Activated CD4-positive, alpha-beta T cell treated with anti-CD3 and anti-CD28 coated beads, Interleukin-2, Interleukin-6, amounts not matched to agents 100 ng/mL and 50 ng/mL, durations not matched to agents 16 hours and 8 hours (primary cell): ENCODE measurements around the gene DNAH17.
A peak's percentile ranks its signal among the peaks of the same experiment; 100 is the strongest.

ENCODE experiments used
- DNase-seq: peaks from one replicate; pipeline ENCODE4 v3.0.0-alpha.2; 2020

The DNAH17 gene

DNA sequence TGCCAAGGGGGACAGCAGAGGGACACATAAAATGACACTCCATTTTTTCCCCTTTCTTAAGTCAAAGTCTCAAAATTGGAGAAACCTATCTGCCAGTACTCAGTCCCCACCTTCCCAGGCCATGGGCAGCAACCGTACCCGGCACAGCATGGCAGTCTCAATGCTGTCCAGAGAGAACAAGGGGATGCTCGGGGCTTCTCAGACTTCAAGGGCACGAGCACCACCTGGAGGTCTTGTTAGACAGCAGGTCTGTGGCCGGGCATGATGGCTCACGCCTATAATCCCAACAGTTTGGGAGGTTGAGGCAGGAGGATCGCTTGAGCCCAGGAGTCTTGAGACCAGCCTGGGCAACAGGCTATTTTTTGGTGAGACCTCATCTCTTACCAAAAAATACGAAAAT, 3.2 kb downstream of the DNAH17 start:
- DNase-seq = no peak

DNA sequence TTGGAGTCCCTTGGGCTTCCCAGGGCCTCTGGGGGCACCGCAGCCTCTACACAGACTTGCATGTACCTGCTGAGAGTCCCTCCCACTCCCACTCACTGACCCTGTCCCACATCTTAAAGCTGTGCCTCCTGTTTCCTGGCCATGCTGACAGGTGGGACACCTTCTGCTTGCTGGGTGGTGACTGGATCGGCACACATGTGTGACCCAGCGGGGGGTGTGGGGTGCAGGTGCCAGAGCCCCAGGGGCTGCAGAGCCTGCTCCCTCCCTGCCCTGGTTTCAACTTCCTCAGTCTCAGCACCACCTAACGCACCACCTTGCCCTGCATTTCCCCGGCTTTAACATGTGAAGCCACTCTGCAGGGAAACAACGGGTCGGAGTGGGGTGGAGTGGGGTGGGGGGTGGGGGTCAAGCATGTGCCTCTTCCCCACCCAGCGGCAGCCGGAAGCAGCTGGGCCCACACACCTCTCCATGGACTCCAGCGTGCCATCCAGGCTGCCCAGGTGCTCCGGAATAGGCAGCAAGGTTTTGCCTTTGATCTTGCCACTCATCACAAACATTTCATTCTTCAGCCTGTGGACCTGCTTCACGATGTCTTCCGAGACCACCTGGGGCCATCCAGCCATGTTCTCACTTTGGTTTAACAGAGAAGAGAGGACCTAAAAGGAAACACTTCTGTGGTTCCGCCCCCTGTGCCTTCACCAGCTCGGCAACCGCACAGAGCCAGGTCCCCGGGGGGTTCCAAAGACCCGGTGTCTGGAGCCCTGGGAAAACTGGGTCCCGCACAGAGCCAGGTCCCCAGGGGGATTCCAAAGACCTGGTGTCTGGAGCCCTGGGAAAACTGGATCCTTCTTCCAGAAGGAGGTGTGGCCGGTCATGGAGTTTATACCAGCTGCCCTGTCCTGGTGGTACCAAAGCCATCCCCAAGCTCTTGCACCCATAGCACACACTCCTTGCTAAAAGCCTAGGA, 4.7 kb downstream of the DNAH17 start:
- DNase-seq = no peak

DNA sequence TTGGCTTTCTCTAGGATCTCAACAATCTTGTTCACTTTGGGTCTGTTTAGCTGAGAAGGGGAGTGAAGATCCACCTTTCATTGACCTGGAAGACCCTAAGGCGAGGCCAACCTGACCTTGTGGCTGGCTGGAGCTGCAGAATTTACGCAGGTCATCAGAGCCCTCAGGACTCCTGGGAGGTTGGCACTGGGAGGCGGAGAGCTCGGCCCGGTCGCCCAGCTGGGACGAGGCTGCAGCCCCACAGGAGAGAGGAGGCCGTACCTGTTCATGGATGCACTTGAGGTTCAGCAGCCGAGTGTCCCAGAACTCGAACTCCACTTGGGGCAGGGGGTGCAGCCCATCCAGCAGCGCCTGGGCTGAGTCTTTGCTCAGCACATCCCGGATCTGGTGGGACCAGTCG, 5.9 kb downstream of the DNAH17 start:
- no peak for DNase-seq

DNA sequence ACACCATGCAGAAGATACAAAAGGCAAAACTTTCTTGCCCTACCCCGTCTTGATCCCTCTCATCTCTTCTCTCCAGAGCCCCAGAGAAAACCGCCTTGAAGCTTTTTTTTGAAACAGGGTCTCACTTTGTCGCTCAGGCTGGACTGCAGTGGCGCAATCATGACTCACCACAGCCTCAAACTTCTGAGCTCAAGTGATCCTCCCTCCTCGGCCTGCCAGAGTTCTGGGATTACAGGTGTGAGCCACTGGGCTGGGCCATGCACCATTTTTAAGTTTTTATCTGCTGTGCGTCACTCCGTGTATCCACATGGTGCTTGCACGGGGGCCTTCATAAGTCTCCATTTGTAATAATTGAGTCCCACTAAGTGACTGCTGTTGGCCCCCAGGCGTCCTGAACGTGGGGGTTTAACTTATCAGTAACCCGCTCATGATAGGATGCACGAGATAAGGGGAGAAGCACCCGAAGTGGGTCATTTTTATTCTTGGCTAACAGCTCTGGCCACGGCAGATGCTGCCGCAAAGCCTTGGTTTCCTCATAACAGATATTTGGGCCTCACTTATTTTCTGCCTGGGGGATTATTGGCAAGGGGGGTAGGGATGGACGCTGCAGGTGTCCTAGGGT, 8.6 kb downstream of the DNAH17 start:
- no peak for DNase-seq

DNA sequence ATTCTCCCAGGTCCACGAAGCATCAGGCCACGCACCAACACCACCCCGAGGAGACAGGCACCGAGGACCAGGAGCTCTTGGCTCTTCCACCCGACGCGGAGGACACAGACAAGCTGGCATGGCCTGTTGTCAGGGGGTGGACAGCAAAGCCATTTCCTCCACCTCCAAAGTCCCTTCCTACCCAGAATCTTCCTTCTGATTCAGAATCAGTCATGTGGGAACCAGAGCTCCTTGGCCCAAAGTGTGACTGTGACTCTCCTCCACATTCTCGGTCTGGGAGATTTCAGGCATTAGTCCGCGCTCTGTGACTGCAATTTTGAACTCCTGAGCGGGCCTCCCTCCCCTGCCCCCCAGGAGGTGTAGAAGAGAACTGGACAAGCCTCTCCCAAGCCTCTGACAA, 9.2 kb downstream of the DNAH17 start:
- no peak for DNase-seq

DNA sequence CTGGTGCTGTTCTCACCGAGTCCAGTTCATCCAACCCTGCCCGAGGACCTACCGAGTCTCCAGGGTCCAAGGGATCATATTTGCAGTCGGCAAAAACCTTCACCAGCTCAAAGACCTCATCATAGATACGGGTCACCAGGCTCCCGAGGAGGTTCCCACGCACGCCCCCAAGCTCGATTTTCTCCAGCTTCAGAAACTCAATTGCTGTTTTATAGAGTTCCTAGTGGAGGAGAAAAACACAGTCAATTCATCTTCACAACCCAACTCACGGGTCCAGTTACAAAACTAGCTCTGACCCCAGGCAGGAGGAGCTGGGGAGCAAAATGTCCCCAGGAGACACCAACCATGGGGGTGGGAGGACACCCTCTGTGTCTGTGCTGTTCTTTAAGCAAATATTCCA, 10.2 kb downstream of the DNAH17 start:
- DNase-seq = no peak

DNA sequence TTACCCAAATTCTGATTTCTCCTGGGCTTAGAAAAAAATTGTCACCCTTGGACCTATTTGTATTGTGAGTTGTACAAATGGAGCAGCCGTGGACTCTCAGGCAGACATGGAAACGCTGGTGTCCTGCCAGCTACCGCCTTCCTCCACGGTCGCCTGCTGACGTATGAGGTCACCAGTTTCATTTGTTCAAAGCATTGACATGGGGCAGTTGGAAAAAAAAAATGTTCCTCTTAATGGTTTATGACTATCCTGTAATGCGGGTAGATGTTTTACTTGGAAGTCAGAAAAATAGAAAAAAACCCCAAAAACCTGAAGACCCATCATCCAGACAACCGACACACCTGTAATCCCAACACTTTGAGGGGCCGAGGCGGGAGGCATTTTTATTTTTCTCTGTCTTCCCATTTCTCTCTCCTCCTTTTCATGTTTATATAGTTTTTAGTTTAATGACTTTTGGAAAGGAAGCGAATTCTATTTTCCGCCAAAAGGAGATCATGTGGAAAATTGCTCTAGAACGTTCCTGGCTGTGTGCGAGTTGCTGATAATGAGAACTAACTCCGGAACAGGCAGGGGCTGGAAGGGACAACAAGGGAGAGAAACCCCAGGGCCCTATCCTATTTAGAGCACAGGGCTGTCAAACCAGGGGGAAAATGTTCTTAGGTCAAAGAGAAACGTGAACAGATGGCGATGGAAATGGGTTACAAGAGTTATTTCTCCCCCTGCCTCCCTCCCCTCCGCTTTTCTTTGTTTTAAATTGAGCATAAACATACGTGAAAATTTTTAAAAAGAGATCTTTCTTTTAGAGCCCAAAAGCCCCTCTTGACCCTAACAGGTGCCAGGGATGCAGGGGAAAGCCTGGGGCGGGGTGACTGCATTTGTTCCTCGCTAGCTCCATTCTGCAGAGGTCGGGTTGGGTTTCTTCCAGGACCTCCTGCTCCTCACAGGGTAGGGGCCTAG, 13.7 kb downstream of the DNAH17 start:
- DNase-seq = no peak

DNA sequence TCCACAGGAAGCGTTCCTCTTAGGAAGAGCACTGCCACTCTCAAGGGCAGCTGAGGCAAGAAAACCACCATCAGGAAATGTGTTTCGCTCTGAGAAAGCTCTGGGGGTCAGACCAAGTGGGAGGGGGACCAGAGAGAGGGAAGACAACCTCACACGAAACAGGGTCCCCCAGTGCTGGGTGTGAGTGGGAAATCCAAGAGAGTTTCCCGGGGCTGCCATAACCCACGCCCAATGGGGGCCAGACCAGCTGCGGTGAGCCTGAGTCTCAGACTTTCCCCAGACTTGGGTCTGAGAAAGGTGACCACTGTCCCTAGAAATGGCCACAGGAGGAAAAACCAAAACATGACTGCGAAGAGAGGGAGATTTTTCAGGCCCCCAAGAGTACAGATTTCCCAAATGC, 14.5 kb downstream of the DNAH17 start:
- DNase-seq = no peak

DNA sequence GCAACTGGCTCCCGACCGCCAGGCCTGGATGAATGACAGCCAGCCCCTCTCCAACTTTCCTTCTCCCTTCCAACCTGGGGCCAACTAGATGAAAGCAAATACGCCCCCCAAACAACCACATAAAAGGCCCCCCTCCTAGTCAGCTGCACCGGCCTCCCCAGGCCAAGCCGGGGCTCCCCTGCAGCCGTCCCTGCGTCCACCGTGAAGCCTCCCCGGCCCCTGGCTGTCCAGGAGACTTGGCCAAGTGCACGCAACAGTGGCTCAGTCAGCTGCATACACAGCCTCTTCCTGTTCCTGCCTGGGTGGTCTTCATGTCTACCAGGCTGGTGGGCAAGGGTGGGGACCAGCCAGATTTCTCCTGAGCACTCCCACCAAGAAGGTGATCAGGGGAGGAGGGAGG, 16.0 kb downstream of the DNAH17 start:
- no peak for DNase-seq

DNA sequence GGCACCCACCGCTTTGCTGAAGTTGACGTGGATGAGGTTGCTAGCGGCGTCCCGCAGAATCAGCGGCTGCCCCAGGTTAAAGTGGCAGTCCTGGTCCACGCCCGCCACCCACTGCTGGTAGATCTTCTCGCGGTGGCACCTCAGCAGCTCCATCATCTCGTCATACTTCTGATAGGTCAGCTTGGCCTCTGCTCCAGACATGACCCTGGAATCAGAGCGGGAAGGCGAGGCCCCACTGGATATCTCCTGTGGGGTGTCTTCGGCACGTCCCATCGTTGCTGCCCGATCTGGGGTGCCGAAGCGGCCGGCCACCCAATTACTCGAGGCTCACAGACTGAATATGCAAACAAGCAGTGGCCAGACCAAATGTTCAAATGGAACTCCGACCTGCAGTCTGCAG, 16.5 kb downstream of the DNAH17 start:
- no peak for DNase-seq

DNA sequence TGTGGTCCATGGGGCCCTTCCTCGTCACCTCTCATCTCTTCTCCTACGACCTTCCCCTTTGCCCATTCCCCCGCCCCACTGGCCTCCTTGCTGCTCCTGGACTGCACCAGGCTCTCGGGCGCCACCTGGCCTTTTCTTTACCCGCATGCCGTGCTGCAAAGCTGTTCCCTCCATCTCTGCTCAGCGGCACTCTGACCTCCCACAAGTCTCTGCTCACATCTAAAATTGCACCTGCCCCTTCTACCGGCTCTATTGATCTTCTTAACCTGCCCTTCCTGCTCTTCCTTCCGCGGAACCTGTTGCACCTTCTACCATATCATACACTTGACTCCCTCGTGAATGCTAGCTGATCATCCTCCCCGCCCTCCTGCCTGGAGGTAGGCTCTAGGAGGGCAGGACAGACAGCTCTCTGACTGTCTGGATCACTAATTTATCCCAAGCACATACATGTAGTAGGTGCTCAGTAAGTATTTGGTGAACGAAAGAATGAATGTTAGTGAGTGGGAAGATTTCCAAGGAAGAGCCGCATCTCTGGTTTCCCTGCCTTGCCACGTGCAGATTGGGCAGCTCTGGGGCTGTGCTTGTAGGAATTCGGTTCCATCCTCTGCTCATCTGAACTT, 17.3 kb downstream of the DNAH17 start:
- DNase-seq = peak; percentile 23

DNA sequence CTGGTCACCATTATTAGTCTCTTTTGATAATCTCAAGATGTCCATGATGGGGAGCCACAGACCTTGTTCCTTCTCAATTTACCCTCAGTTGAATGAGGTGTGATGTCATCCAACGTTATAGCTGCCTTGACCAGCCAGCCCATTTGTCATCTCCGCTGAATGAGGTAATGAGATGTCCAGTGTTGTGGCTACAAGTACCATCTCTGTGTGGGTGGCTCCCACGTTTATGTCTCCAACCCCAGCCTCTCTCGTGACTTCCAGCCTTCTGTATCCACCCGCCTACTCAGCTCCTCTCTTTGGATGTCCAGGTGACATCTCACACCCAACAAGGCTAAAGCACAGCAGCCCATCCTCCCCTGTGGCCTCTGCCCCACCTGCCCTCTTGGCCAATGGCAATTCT, 18.2 kb downstream of the DNAH17 start:
- DNase-seq = no peak

DNA sequence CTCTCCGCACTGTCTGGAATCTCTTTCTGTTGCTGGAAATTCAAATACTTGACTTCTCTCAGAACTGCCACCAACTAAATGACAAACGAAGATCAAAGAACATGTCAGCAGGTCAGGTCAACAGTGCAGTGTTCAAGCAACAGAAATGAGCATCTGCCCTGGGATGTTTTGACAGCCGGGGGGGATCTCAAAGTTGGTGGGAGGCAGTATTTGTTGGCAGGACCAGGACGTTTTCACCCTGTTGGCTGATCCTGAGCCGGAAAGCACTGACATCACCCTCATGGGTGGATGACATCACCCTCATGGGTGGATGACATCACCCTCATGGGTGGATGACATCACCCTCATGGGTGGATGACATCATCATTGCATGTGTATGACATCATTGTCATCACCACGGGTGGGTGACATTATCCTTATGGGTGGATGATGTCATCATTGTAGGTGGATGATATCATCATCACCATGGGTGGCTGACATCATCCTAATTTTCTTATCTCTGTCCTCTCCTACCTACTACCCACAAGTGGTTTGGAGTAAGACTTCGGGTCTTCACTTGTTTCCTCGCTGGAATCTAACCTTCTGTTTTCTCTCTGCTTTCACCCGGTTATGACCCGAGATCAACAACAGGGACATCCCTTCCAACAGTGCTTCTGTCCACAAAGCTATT, 18.9 kb downstream of the DNAH17 start:
- peak; percentile 35 for DNase-seq

DNA sequence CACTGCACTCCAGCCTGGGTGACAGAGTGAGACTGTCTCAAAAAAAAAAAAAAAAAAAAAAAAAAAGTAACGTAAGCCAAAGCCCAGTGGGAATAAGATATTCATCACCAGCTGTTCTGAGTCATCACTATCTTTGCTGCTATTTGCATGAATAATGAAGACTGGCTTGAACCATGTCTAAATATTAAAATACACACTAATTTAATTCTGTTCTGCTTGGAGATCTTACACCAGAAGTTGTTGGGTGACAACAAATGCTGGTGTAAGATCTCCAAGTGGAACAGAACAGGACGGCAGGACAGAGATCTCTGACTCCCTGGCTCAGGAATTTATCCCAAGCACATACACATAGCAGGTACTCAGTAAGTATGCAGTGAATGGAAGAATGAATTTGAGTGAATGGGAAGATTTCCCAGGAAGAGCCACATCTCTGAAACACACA, 19.6 kb downstream of the DNAH17 start:
- DNase-seq = no peak

DNA sequence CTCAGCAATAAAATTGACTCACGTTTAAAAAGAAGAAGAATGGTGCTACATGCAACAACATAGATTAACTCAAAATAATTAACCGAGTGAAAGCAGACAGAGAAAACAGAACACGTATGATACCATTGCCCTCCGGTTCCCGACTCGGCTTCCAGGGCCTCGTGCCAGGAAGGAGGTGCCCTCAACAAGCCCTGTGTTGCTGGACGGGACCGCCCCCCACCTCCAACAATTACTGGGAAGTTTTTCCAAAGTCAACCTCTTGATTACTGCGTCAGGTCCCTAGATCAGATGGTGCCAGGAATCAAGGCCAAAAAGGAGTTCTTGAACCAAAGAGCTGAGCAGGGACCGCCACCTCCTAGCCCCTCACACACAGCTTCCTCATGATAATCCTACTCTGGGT, 20.4 kb downstream of the DNAH17 start:
- no peak for DNase-seq

DNA sequence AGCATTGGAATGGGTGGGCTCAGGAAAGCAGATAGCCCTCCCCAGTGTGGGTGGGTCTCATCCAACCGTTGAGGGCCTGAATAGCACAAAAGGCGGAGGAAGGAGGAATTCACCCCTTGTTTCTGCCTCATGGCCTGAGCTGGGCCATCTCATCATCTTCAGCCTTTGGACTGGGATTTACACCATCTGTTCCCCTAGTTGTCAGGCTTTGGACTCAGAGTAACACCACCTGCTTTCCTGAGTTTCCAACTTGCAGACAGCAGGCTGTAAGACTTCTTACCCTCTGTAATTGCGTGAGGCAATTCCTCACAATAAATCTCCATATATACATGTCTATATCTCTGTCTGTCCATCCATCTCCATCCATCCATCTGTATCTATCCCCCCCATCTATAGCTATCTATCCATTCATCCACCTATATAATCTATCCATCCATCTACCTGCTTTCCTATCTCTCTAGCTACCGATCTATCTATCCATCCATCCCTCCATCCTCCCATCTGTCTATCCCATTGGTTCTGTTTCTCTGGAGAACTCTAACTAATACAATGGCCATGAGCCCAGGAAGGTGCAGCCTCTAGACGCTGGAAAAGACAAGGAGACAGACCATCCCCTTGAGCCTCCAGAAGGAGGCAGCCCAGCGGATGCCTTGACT, 21.3 kb downstream of the DNAH17 start:
- no peak for DNase-seq

DNA sequence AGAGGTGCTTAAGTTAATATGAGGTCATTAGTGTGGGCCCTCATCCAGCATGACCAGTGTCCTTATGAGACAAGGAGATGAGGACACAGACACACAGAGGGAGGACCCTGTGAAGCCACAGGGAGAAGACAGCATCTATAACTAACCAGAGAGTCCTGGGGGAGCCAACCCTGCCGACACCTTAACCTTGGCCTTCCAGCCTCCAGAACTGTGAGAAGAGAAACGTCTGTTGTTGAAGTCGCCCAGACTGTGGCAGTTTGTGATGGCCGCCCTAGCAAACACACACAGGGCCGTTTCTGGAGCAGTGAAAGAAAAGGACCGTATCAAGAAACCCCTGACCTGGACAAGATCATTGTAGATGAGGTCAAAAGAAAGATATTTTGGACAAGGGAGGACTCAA, 26.7 kb downstream of the DNAH17 start:
- DNase-seq = no peak

DNA sequence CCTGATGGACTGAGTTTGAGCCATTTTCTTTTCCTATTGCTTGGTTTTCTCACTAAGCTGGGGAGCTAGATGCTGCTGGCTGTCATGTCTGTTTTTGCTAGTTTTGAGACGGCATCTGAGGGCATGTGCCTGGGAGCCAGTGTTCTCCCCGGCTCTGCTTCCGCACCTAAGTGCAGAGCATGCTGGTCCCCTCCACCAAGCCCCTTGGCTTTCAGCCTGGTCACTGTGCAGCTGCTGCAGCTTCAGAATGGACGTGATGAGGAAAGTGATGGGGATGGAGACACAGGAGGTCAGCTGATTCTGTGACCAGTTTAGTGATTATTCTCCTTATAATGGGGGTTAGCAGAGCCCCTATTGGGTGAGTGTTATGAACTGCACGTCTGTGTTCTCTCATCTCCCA, 28.5 kb downstream of the DNAH17 start:
- no peak for DNase-seq

DNA sequence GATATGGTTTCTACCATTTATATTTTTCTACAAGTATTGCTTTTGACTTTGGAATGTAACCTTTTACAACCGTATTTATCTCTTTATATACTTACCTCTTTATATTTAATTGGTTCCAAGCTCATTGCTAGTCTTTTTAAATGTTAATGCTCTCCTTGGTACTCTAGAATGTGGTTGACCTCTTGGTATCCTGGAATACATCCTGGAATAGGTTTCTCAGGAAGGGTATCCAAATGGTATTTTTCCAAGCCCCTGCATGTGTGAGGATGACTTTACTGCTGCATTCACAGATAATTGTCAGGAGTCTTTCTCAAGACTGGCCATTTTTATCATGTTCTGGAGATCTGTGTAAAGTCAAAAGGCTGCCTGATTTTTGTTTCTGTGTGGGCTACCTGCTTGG, 30.2 kb downstream of the DNAH17 start:
- DNase-seq = no peak

DNA sequence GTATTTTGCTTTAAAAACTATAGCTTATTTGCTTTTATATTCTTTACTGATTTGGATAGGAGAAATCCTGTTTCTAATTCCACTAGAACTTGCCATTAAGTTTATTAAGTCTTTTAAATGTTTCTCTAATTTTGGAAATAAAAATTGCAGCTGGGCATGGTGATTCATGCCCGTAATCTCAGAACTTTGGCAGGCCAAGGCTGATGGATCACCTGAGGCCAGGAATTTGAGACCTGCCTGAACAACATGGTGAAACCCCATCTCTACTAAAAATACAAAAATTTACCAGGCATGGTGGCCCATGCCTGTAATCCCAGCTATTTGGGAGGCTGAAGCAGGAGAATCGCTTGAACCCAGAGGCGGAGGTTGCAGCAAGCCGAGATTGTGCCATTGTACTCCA, 30.7 kb downstream of the DNAH17 start:
- DNase-seq = no peak

DNA sequence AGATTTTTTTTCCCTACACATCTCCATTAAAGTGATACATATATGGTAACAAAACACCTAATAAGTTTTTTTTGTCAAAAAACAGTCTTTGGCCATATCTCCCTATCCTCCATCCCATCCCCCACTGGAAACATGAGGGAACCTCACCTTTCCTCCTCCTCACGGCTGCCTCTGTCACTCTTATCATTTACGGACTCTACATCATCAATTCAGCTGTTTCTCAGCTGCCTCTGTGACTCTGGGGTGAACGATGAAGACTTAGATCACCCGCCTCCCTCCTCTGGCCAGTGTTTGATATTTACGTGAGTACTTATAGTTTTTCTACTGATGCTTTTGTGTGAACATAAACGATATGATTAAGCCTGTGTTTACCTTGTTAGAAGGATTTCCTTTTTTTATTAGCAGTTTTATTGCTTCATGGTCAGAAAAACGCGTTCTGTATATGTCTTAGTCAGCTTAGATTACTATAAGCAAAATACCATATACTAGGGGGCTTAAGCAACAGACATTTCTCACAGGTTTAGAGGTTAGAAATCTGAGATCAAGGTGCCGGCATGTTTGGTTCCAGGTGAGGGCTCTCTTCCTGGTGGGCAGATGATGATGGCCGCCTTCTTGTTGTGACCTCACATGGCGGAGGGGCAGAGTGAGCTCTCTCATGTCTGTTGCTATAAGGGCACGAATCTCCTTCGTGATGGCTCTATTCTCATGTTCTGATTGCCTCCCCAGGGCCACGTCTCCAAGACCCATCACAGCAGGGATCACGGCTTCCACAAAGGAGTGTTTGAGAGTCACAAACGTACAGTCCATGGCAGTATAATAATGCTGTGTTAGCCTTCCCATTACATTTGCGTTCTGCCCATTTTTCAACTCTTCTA, 32.1 kb downstream of the DNAH17 start:
- no peak for DNase-seq
